A673 (cell line): ENCODE measurements around the gene PACS2.

Experiments
- CTCF ChIP-seq: fragments of 300-800, 200-600 bp; sonication (generic); conservative IDR thresholded peaks from 2 replicates; pipeline ENCODE4 v1.5.1; 2017; ENCODE audit warnings: low read depth, mild to moderate bottlenecking, antibody characterized with exemption, low read length, moderate library complexity, mixed read lengths
- EZH2 ChIP-seq: fragments of 200-600 bp; sonication (generic); IDR thresholded peaks from 2 replicates; pipeline ENCODE4 v1.6.1; 2017; ENCODE audit warnings: borderline replicate concordance, low read depth, mild to moderate bottlenecking, mixed read lengths, antibody characterized with exemption, low read length; ENCODE audit not compliant: poor library complexity, severe bottlenecking

- TF ChIP-seq CTCF (no peak), EZH2 (no peak)
These were observed 53.9 kb downstream of the PACS2 start for GRCh38 chr14:105368426-105368825.
